Coronary artery (tissue), 2 donors: Measurements from ENCODE around the gene REPIN1.

Experiments used
- DNase-seq: peaks from one replicate; pipeline ENCODE4 v3.0.0-alpha.2; 2017; ENCODE audit warnings: low spot score
- H3K27ac ChIP-seq, 2 donors: fragments of 200-600 bp; sonication (generic); one replicate each; pipeline ENCODE4 v1.5.1; 2016 to 2019
- H3K4me3 ChIP-seq: fragments of 200-600 bp; sonication (generic); 2 replicates; pipeline ENCODE4 v1.5.1; 2016; ENCODE audit warnings: mild to moderate bottlenecking, moderate library complexity
- CTCF ChIP-seq: fragments of 200-600 bp; sonication (generic); IDR thresholded peaks from one replicate; pipeline ENCODE4 v1.5.1; 2019; ENCODE audit warnings: antibody characterized with exemption

The REPIN1 gene

GRCh38 chr7:150380463-150380862 is 11.8 kb downstream of the REPIN1 start:
- TF ChIP-seq CTCF = no peak
- DNase-seq = no peak
- H3K27ac ChIP-seq = no peak overlapping the region
- peak overlapping the region; percentile 97 for H3K4me3 ChIP-seq

GRCh38 chr7:150381096-150381495 is 12.5 kb downstream of the REPIN1 start:
- Histone ChIP-seq H3K27ac (no peak overlapping the region), H3K4me3 (no peak overlapping the region)
- TF ChIP-seq CTCF = no peak
- no peak for DNase-seq

GRCh38 chr7:150381785-150382122 is 13.1 kb downstream of the REPIN1 start:
- no peak for TF ChIP-seq CTCF
- no peak overlapping the region for H3K27ac ChIP-seq
- H3K4me3 ChIP-seq = no peak overlapping the region
- no peak for DNase-seq

GRCh38 chr7:150382123-150382843 is 13.7 kb downstream of the REPIN1 start:
- no peak for TF ChIP-seq CTCF
- Histone ChIP-seq H3K27ac (no peak overlapping the region), H3K4me3 (no peak overlapping the region)
- DNase-seq = no peak

GRCh38 chr7:150382844-150383225 is 14.2 kb downstream of the REPIN1 start:
- no peak for DNase-seq
- H3K4me3 ChIP-seq = no peak overlapping the region
- TF ChIP-seq CTCF = no peak
- H3K27ac ChIP-seq = no peak overlapping the region

GRCh38 chr7:150383710-150384397 is 15.2 kb downstream of the REPIN1 start:
- TF ChIP-seq CTCF = no peak
- no peak for DNase-seq
- H3K27ac ChIP-seq = peak overlapping the region in 1 of 2 donors; percentile 10

More at GRCh38 chr7:150383710-150384397, 15.2 kb downstream of the REPIN1 start:
- H3K4me3 ChIP-seq = no peak overlapping the region
